ENCODE data around the gene NID1. TPM values are rescaled to one million over a fixed set of nuclear protein-coding genes. Genes with fewer than 3 reads are reported as not detected.
A peak's percentile ranks its signal among the peaks of the same experiment; 100 is the strongest.

Gene NID1
- 10 to 100 TPM; 23.4 to 80.0 (median 30.7) TPM for total RNA-seq

DNA sequence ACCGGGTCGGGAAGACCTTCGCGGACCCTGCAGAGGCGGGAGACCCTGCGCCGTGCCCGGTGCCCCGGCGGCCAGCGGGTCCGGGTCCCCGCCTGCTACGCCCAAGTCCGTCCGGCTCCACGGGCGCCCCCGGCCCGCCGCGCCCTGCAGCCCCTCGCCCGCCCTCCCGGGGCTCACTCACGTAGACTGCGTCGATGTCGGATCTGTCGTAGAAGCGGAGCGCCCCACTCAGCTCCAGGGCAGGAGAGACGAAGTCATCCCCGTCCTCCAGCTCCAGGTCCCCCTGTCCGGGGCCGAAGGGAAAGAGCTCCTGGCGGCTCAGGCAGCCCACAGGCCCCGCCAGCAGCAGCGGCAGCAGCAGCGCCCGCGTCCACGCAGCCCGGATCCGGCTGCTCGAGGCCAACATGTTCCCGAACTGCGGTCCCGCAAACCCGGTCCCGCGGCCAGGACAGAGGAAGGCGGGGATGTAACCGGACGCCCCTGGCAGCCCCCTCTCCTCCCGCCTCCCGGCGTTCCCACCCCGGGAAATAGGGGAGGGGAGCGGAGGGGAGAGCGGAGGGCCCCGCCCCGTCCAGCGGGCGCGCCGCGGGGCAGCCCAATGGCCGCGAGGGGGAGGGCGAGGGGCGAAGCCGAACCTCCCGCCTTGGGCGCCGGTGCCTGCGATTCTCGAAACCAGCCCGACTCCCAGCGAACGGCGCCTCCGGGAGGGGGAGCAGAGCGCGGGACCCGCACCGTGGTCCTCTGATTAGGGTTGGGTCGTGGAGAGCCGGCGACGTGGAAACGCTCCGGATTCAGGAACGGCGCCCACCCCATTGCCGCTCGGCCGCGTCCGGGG lies at the start of gene NID1:
TSS of gene NID1 (minus strand) at position 417 of the 835 bp plus-strand sequence. CDS start at position 406, 11 bp downstream.
- peak within 1 kb of the TSS; percentile 73 for H3K4me3 ChIP-seq (ENCODE audit: low read depth, poor library complexity, severe bottlenecking)
- intact Hi-C loops (cut with DNase I; ENCODE audit: low total_unique reads), result no loop called here
- WGBS, 2 donors, result 2 to 5% methylated on average over 36 to 52 of the region's 100 CpGs
- DNase-seq (ENCODE audit: low spot score in 2 of 2), result peak; percentile 64 to 96
- peak in 1 of 2 donors; percentile 41 for TF ChIP-seq POLR2A (IDR thresholded peaks at IDR 0.05)
- no peak for TF ChIP-seq CTCF (IDR thresholded peaks at IDR 0.05)

GRCh38 chr1:236114076-236114747 lies 49.3 kb upstream of the NID1 start:
- H3K4me3 ChIP-seq (ENCODE audit: low read depth, poor library complexity, severe bottlenecking), result no peak overlapping the region
- no peak for DNase-seq (ENCODE audit: low spot score in 2 of 2)
- TF ChIP-seq POLR2A (IDR thresholded peaks at IDR 0.05) (no peak), CTCF (IDR thresholded peaks at IDR 0.05) (no peak)
- 88 to 96% methylated on average over 5 of the region's 5 CpGs for WGBS, 2 donors
- intact Hi-C loops (cut with DNase I; ENCODE audit: low total_unique reads), result loop anchor here (5.0 kb wide), 1 partner anchor 378 kb away; no protein-coding TSS in a partner anchor

- WGBS, 2 donors, result 77 to 79% methylated on average over 15 of the region's 15 CpGs
- H3K4me3 ChIP-seq (ENCODE audit: low read depth, poor library complexity, severe bottlenecking), result no peak overlapping the region
- DNase-seq (ENCODE audit: low spot score in 2 of 2), result no peak
- TF ChIP-seq CTCF (IDR thresholded peaks at IDR 0.05), result no peak
- no peak for TF ChIP-seq POLR2A (IDR thresholded peaks at IDR 0.05)
- intact Hi-C loops (cut with DNase I; ENCODE audit: low total_unique reads), result loop anchor here (5.0 kb wide), 1 partner anchor 379 kb away; no protein-coding TSS in a partner anchor
Measured at GRCh38 chr1:236113324-236114032, 48.6 kb upstream of the NID1 start.

DNA sequence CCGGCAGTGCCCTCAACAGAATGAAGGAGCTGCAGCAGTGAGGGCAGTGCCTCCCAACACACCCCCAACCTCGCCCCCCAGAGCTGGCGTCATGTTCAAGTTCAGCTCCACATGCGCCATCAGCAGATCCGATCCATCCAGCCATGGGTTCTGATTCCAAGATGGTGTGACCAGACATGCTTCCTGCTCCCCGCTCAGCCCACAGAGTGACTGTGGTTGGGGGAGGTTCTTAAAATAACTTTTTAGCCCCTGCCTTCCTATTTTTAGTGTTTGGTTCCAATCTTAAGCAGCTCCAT lies 47.4 kb upstream of the NID1 start:
- DNase-seq (ENCODE audit: low spot score in 2 of 2), result no peak
- WGBS, 2 donors, result 90 to 93% methylated on average over 5 to 6 of the region's 6 CpGs
- intact Hi-C loops (cut with DNase I; ENCODE audit: low total_unique reads), result loop anchor here (5.0 kb wide), 1 partner anchor 380 kb away; no protein-coding TSS in a partner anchor
- no peak for TF ChIP-seq CTCF (IDR thresholded peaks at IDR 0.05)
- no peak for TF ChIP-seq POLR2A (IDR thresholded peaks at IDR 0.05)
- no peak overlapping the region for H3K4me3 ChIP-seq (ENCODE audit: low read depth, poor library complexity, severe bottlenecking)

GRCh38 chr1:236111527-236112331 lies 46.8 kb upstream of the NID1 start:
- TF ChIP-seq POLR2A (IDR thresholded peaks at IDR 0.05), result no peak
- intact Hi-C loops (cut with DNase I; ENCODE audit: low total_unique reads), result loop anchor here (5.0 kb wide), 1 partner anchor 381 kb away; no protein-coding TSS in a partner anchor
- 87 to 92% methylated on average over 16 to 17 of the region's 17 CpGs for WGBS, 2 donors
- DNase-seq (ENCODE audit: low spot score in 2 of 2), result no peak
- no peak overlapping the region for H3K4me3 ChIP-seq (ENCODE audit: low read depth, poor library complexity, severe bottlenecking)
